Measurements from ENCODE around the gene NAE1.
"Not testable (repeated sequence)": the region's sequence is repeated elsewhere in the genome, so short reads cannot be mapped to it uniquely, and the experiment has no call there.

NAE1 gene

GRCh38 chr16:66801320-66802105 lies 29.3 kb downstream of the NAE1 start, which contains the start of gene TERB1:
Gene TERB1 (minus strand): TSS chr16:66801584. CDS start chr16:66796798, 4,786 bp downstream.
- in situ Hi-C loops (cut with MboI; ENCODE audit: low sequenced_read_pairs, unreplicated experiment) = no loop called here
- peak; percentile 25 for DNase-seq (ENCODE audit: low spot score)
- no peak for TF ChIP-seq CTCF (IDR thresholded peaks at IDR 0.05; ENCODE audit: borderline replicate concordance, control extremely low read depth, extremely low read depth, insufficient read depth, missing control alignments)

- no peak for TF ChIP-seq CTCF (IDR thresholded peaks at IDR 0.05; ENCODE audit: borderline replicate concordance, control extremely low read depth, extremely low read depth, insufficient read depth, missing control alignments)
- in situ Hi-C loops (cut with MboI; ENCODE audit: low sequenced_read_pairs, unreplicated experiment) = no loop called here
- DNase-seq (ENCODE audit: low spot score) = no peak
Measured at GRCh38 chr16:66800856-66801255, 29.9 kb downstream of the NAE1 start.

- no peak for TF ChIP-seq CTCF (IDR thresholded peaks at IDR 0.05; ENCODE audit: borderline replicate concordance, control extremely low read depth, extremely low read depth, insufficient read depth, missing control alignments)
Measured at GRCh38 chr16:66798161-66798560, 32.6 kb downstream of the NAE1 start.

GRCh38 chr16:66793984-66794383 lies 36.8 kb downstream of the NAE1 start:
- DNase-seq (ENCODE audit: low spot score); in situ Hi-C loops (cut with MboI; ENCODE audit: low sequenced_read_pairs, unreplicated experiment): not testable (repeated sequence)

More at GRCh38 chr16:66798161-66798560, 32.6 kb downstream of the NAE1 start:
- DNase-seq (ENCODE audit: low spot score) = no peak
- in situ Hi-C loops (cut with MboI; ENCODE audit: low sequenced_read_pairs, unreplicated experiment) = no loop called here

GRCh38 chr16:66790130-66790733 lies 40.5 kb downstream of the NAE1 start:
- TF ChIP-seq CTCF (IDR thresholded peaks at IDR 0.05; ENCODE audit: borderline replicate concordance, control extremely low read depth, extremely low read depth, insufficient read depth, missing control alignments) = no peak
- in situ Hi-C loops (cut with MboI; ENCODE audit: low sequenced_read_pairs, unreplicated experiment) = no loop called here
- no peak for DNase-seq (ENCODE audit: low spot score)

- DNase-seq (ENCODE audit: low spot score) = no peak
- in situ Hi-C loops (cut with MboI; ENCODE audit: low sequenced_read_pairs, unreplicated experiment) = no loop called here
- no peak for TF ChIP-seq CTCF (IDR thresholded peaks at IDR 0.05; ENCODE audit: borderline replicate concordance, control extremely low read depth, extremely low read depth, insufficient read depth, missing control alignments)
Measured at GRCh38 chr16:66787427-66787826, 43.3 kb downstream of the NAE1 start.

- no peak for DNase-seq (ENCODE audit: low spot score)
- no peak for TF ChIP-seq CTCF (IDR thresholded peaks at IDR 0.05; ENCODE audit: borderline replicate concordance, control extremely low read depth, extremely low read depth, insufficient read depth, missing control alignments)
- in situ Hi-C loops (cut with MboI; ENCODE audit: low sequenced_read_pairs, unreplicated experiment) = no loop called here
Measured at GRCh38 chr16:66786551-66786950, 44.2 kb downstream of the NAE1 start.
